HEK293T (cell line): ENCODE measurements around the gene EYS.

Experiments
- FOXK2 ChIP-seq: fragments of 450-650 bp; IDR thresholded peaks from 2 replicates; pipeline ENCODE4 v1.6.1; 2016; ENCODE audit warnings: mild to moderate bottlenecking
- FOXM1 ChIP-seq: fragments of 450-650 bp; IDR thresholded peaks from 2 replicates; pipeline ENCODE4 v1.6.1; 2017; ENCODE audit warnings: mild to moderate bottlenecking, borderline replicate concordance
- ZNF384 ChIP-seq: fragments of 450-650 bp; IDR thresholded peaks from 2 replicates; pipeline ENCODE4 v1.6.1; 2016

DNA sequence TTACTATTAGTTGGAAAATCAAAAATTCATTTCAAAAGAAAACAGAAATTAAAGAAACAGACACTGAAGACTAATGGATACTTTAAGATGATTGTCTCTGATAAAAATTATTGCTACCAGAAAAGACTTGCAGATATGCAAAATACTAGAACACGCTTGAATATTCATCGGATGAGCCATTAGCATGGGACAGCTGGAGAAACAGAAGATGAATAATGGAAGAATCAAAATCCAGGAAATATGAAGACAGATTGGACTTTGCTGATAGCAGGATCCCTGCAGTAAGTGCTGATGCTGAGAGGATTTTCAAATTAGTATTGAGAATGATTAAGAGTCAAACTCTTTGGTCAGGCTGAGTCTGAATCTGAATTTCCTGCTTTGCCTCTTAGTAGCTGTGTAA, 169.4 kb downstream of the EYS start:
- no peak for TF ChIP-seq FOXM1
- no peak for TF ChIP-seq ZNF384
- no peak for TF ChIP-seq FOXK2
